ENCODE results near the gene MEX3D. TPM values are rescaled to one million over a fixed set of nuclear protein-coding genes. Genes with fewer than 3 reads are reported as not detected.

MEX3D gene
- total and polyA plus RNA-seq, 2 of the 4 experiments (the other 2 are of a cell fraction), result 9.1 to 9.6 TPM

GRCh38 chr19:1555487-1556389 is 12.4 kb downstream of the MEX3D start:
- ChIA-PET POLR2A (ENCODE audit: unreplicated experiment) (no interaction called here), CTCF (no interaction called here)
- Histone ChIP-seq H4K20me1 (ENCODE audit: insufficient read depth, low read length) (peaks cover 41% of the 10 kb centered on the region), H3K18ac (ENCODE audit: low read depth, low read length) (no peak overlapping the region), H2AK5ac (ENCODE audit: low read depth, low read length) (no peak overlapping the region), H3K4me1 (ENCODE audit: control insufficient read depth, insufficient read depth, low read length) (no peaks in the 10 kb centered on the region), H3K14ac (replicated peaks; ENCODE audit: low read depth, low read length) (no peak overlapping the region), H3K4me3 (ENCODE audit: insufficient read depth, low read depth, low read length) (no peak overlapping the region), H3K9ac (ENCODE audit: low read depth, low read length) (no peak overlapping the region), H2BK5ac (ENCODE audit: low read depth, low read length, poor library complexity, severe bottlenecking) (no peak overlapping the region), H2BK20ac (ENCODE audit: low read depth, low read length) (no peak overlapping the region), H3K56ac (ENCODE audit: extremely low read depth, insufficient read depth, low read length) (no peak overlapping the region), H3K4ac (ENCODE audit: low read depth, low read length) (no peak overlapping the region), H3K23ac (ENCODE audit: low read depth, low read length) (no peak overlapping the region), H4K8ac (ENCODE audit: low read depth in 2 of 2, low read length in 2 of 2) (no peak overlapping the region), H2BK15ac (ENCODE audit: low read depth, low read length) (no peak overlapping the region), H4K5ac (ENCODE audit: low read depth, low read length) (no peak overlapping the region), H2BK120ac (ENCODE audit: low read depth, low read length) (no peak overlapping the region), H3K9me1 (ENCODE audit: insufficient read depth, low read length) (peaks cover 7% of the 10 kb centered on the region; the same call in 1 of the 2 replicates), H2AFZ (replicated peaks; ENCODE audit: low read length, poor library complexity) (no peak overlapping the region), H3K27ac (ENCODE audit: insufficient read depth, low read length) (no peak overlapping the region), H2AK9ac (replicated peaks; ENCODE audit: low read depth, low read length, poor library complexity) (no peak overlapping the region), H3K79me1 (ENCODE audit: low read depth in 1 of 2, low read length in 2 of 2) (peaks cover 4 to 35% of the 10 kb centered on the region in 2 experiments; a peak in 3 of 4 replicates), H3K27me3 (ENCODE audit: control insufficient read depth, insufficient read depth, low read length) (no peaks in the 10 kb centered on the region), H3K36me3 (ENCODE audit: control insufficient read depth, insufficient read depth, low read length) (peaks cover 24% of the 10 kb centered on the region), H3K9me3 (ENCODE audit: control insufficient read depth, insufficient read depth, low read length) (no peaks in the 10 kb centered on the region), H3K4me2 (ENCODE audit: low read depth, low read length) (no peak overlapping the region), H4K91ac (ENCODE audit: insufficient read depth, low read depth, low read length) (no peak overlapping the region)
- no TSS peak for BruUV-seq (replicated peaks)
- in situ Hi-C loops (cut with MboI; ENCODE audit: low sequenced_read_pairs), result no loop called here
- DNase-seq (no peak), ATAC-seq (ENCODE audit: low read depth) (no peak)
- 92% methylated on average over 67 of the region's 121 CpGs; no CpG with 5 or more reads in 1 of the 2 experiments for WGBS, 2 experiments (ENCODE audit: extremely low coverage in 2 of 2, insufficient read length in 1 of 2)
- dilution Hi-C loops (cut with HindIII; ENCODE audit: low sequenced_read_pairs, unreplicated experiment), result no loop called here
- intact Hi-C loops (cut with micrococcal nuclease), result no loop called here
- no peak for TF ChIP-seq NFE2L2 (IDR thresholded peaks at IDR 0.05; ENCODE audit: low read depth, low read length)
- no peak for TF ChIP-seq MXI1 (IDR thresholded peaks at IDR 0.05; ENCODE audit: borderline replicate concordance, low read depth, low read length)
- no peak for TF ChIP-seq CTCF (conservative IDR thresholded peaks at IDR 0.05; ENCODE audit: low read depth, low read length)
- no peak for TF ChIP-seq BHLHE40 (IDR thresholded peaks at IDR 0.05; ENCODE audit: low read depth, low read length)
- TF ChIP-seq MAZ (IDR thresholded peaks at IDR 0.05; ENCODE audit: borderline replicate concordance, low read depth, low read length), result no peak
- no peak for TF ChIP-seq SMC3 (IDR thresholded peaks at IDR 0.05; ENCODE audit: low read depth, low read length)
- TF ChIP-seq, protein P1, sequence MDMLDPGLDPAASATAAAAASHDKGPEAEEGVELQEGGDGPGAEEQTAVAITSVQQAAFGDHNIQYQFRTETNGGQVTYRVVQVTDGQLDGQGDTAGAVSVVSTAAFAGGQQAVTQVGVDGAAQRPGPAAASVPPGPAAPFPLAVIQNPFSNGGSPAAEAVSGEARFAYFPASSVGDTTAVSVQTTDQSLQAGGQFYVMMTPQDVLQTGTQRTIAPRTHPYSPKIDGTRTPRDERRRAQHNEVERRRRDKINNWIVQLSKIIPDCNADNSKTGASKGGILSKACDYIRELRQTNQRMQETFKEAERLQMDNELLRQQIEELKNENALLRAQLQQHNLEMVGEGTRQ (IDR thresholded peaks at IDR 0.05; ENCODE audit: low read depth, low read length), result no peak
- TF ChIP-seq CEBPB (IDR thresholded peaks at IDR 0.05; ENCODE audit: low read depth, low read length), result no peak
- no peak for TF ChIP-seq RFX5 (IDR thresholded peaks at IDR 0.05; ENCODE audit: low read depth, low read length)
- no peak for TF ChIP-seq RCOR1 (IDR thresholded peaks at IDR 0.05; ENCODE audit: insufficient replicate concordance, low read length)
- no peak for TF ChIP-seq MAFK (IDR thresholded peaks at IDR 0.05; ENCODE audit: low read depth, low read length)
- no peak for TF ChIP-seq ELK1 (IDR thresholded peaks at IDR 0.05; ENCODE audit: borderline replicate concordance, low read depth, low read length)
- TF ChIP-seq FOS (IDR thresholded peaks at IDR 0.05; ENCODE audit: low read depth, low read length), result no peak
- TF ChIP-seq POLR2A (IDR thresholded peaks at IDR 0.05; ENCODE audit: low read depth, low read length), result no peak
- TF ChIP-seq CHD1 (IDR thresholded peaks at IDR 0.05; ENCODE audit: low read depth, low read length), result no peak

Measured in IMR-90 (cell line).